SK-N-MC (cell line): ENCODE results near the gene TFEC.
"Not testable (repeated sequence)": the region's sequence is repeated elsewhere in the genome, so short reads cannot be mapped to it uniquely, and the experiment has no call there.

ENCODE experiments used
- EZH2 ChIP-seq: fragments of 200-600 bp; sonication (generic); IDR thresholded peaks from one replicate; pipeline ENCODE4 v1.6.1; 2017; ENCODE audit warnings: antibody characterized with exemption
- POLR2AphosphoS5 ChIP-seq: IDR thresholded peaks from 2 replicates; pipeline ENCODE4 v1.6.1; 2012; ENCODE audit warnings: mild to moderate bottlenecking, low read depth, low read length, borderline replicate concordance

DNA sequence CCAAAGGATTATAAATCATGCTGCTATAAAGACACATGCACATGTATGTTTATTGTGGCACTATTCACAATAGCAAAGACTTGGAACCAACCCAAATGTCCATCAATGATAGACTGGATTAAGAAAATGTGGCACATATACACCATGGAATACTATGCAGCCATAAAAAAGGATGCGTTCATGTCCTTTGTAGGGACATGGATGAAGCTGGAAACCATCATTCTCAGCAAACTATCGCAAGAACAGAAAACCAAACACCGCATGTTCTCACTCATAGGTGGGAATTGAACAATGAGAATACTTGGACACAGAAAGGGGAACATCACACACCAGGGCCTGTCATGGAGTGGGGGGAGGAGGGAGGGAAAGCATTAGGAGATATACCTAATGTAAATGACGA, 100.4 kb downstream of the TFEC start:
- TF ChIP-seq EZH2, POLR2AphosphoS5: not testable (repeated sequence)
